Anterior cingulate cortex (tissue), 58 donors: ENCODE data around the gene SFI1.
"Not testable (repeated sequence)": the region's sequence is repeated elsewhere in the genome, so short reads cannot be mapped to it uniquely, and the experiment has no call there.

Experiments
- DNase-seq, 58 donors: peaks; one replicate each; lab custom pipeline; 2025; lab: John Stamatoyannopoulos, UW

SFI1 gene

DNA sequence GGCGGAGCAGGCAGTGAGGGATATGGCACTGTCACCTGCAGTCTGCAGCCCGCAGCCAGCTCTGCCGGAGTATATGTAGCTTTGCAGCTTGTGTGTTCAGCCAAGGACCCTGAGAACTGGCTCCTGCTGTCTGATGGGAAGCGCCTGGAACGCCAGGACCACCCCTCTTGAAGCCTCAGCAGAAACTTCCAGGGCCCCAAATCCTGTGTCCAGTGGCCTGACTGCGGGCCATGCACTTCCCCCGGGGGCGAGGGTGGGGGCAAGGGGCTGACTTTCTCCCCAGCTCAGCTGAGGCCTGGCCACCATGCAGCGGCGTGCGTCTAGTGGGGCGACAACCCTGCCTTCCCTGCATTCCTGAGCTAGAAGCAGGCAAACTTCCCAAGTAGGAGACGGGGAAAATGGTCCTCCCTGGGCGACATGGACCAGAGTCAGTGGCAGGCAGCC is 133.4 kb downstream of the SFI1 start:
- DNase-seq, result no peak

DNA sequence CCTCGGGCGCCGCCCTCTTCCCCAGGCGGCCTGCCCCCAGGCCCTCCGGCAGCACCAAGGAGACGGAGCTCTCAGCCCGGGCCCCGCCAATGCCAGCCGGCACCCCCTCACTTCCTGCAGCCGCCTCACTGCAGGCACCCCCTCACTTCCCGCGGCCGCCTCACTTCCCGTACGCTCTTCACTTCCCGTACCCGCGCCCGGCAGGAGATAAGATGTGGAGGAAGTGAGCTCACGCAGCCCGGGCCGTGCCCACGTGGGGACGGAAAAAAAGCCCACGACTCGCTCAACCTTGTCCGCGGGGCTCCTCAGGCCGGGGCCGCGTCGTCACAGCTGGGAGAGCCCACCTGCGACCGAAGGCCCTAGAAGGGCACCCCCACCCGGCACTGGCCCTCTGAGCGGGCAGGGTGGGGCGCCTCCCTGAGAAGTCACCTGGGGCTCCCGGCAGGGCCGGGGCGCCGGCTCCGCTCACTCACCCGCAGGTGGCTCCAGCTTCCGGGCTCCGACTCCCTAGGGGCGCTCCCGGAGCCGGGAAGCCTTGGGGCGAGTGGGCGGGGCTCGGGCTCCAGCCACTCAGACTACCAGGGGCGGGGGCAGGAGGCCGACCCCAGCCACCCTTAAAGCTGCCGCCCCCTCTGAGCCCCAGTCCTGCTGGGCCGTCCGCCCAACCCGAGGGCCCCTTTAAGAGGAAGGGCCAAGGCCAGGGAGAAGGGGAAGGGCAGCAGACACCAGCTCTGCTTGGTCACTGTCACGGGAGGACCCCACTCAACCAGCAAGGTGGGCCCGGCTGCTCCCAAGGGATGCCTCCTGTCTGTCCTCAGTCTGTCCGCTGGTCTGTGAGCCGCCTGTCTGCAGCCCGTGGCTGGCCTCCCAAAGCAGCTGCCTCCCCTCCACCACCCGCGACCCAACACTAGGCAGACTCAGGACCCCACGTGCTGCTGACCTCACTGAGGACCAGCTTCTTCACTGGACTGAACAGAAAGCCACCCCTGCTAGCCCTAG is 134.3 kb downstream of the SFI1 start:
- peak in 54 of 58 donors; percentile 23 to 85 (median 73) for DNase-seq

DNA sequence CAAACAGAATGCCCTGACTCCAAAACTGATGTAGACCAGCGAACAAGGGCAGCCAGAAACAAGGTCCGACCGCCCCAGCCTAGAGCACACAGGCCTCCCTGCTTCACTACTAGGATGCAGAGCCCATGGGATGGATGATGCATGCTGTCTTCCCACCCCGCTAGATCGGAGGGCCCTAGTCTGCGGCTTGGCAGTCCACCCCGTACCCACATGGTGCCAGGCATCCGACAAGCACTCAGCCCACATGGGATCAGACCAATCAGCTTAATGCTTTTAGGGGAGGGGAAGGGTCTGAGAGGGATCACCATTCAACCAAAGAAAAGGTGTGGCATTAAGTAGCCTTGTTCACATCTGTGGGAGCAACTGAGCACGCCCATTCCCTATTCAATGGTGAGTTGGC is 135.1 kb downstream of the SFI1 start:
- no peak for DNase-seq

- no peak for DNase-seq
Observed at GRCh38 chr22:31635638-31636306, 139.4 kb downstream of the SFI1 start.

DNA sequence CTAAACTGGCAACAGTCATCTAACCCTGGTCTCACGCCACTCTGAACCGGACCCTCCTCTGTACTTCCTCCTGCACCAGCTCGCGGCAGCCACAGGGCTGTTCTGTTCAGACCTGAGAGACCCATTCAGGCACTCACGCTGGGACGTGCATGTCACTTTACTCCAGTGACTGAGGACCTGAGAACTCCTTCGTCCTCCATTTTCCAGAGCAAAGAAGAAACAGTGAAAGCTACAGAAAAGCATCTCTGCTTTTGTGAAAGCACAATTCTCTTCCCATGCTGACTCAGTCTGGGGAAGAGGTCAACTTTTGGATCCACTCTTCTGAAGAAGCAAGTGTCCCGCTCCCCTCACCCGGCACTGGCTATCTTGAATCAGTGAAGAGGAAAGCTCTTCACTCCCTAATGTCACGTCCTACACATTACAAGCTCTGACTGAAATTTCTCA is 141.1 kb downstream of the SFI1 start:
- DNase-seq, result peak in 2 of 58 donors; percentile 11 to 22

GRCh38 chr22:31637891-31638618 is 141.7 kb downstream of the SFI1 start:
- DNase-seq, result peak in 7 of 58 donors; percentile 17 to 45 (median 24)

GRCh38 chr22:31639436-31640039 is 143.2 kb downstream of the SFI1 start:
- no peak for DNase-seq

DNA sequence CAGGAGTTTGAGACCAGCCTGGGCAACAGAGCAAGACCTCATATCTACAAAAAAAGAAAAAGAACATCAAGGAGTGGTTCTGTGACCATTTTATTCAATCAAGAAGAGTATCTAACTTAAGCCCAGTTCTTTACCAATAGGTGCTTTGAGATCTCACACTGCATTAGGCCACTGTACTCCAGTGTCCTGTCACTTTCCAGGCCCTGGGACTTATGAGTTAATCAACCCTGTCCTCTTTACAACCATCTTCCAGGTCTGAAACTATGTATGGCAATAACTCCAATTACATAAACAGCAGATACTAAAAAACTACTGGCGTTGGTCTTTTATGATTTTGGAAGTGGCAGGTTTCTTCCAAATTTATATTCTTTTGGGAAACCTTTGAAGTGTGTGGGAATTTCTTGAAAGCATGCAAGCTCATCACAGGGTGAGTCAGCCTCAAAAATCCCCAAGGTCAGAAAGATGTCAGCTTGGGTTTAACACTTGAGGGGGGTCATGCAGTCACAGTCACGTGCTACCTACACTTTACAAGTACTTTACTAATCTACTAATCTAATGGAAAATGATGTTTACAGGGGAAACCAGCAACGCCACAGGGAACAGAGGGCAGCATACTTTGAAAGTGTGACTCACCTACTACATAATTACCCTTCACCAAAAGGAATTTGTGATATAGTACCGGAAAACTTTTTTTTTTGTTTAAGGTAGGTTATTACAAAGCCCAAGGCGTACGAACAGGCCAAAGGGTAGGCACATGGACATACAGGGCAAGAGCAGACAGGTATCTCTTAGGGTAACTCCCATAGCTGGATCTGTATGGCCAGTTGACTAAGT is 150.1 kb downstream of the SFI1 start:
- DNase-seq, result no peak

- no peak for DNase-seq
Observed at GRCh38 chr22:31647066-31647465, 150.7 kb downstream of the SFI1 start.

DNA sequence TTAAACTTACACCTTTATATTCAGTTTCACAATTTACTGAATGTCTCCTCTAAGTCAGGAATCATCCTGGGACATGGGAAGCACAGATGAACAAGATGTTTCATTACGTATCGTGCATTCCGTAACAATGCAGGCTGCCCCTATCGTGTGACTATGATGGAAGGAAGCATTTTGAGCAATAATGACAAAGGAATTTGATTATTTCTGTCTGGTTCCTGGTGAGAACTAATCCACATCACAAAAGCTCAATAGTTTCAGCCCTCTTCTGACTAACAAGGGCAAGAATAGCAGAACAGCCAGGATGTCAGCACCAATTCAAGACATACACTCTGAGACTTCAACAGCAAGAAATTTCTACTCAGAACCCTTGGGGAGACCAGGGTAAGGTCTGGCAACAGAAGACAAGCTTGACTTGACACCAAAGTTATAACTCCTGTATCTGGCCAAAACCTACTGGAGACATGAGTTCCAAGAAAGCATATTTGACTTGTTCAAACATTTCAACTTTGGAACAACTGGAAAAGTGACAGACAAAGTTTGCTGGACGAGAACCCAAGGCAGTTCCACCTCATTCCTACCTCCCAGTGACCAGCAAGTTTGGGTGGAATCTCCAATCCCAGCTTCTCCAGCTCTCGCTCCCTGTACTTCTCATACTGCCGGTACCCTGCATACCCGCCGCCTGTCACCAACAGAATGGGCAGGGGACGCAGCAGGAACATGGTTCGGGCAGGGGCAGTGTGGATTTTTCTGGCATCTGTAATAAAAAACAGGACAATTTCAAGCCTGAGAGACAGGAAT is 151.4 kb downstream of the SFI1 start:
- DNase-seq, result no peak

DNA sequence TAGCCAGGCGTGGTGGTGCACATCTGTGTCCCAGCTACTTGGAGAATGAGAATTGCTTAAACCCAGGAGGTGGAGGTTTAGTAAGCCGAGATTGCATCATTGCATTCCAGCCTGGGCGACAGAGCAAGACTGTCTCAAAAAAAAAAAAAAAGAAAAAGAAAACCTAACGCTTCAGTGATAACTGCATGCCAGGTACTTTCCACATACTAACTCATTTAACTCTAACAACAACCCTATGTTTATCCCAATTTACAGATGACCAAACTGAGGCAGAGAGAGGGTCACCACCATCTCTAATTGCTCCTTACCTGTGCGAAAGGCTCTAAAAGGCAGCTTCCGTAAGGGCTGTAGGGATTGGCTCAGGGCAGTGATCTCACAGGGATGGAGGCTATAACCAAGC is 154.1 kb downstream of the SFI1 start:
- DNase-seq, result no peak

DNA sequence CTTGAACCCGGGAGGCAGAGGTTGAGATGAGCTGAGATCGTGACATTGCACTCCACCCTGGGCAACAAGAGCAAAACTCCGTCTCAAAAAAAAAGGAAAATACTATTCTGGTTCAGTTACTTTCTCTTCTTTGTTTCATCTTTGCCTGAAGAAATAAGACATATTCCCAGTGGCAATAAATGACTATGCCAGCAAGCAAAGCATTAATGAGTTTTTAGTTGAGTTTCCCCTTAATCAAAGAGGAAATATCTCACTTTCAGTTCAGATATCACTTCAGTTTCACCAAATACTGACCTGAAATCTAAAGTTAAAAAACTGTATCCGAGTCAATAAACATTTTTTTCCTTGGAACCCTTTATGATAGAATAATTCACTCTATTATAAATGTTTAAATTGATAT is 155.3 kb downstream of the SFI1 start:
- DNase-seq, result no peak

DNA sequence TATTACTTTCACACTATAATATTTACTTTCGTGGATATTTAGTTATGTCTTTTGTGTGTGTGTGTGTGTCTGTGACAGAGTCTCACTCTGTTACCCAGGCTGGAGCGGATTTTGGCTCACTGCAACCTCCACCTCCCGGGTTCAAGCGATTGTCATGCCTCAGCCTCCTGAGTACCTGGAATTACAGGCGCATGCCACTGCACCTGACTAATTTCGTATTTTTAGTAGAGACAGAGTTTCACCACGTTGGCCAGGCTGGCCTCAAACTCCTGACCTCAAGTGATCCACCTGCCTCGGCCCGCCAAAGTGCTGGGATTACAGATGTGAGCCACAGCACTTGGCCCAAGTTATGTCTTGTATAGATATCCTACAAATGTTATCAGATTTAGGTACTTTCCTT is 155.8 kb downstream of the SFI1 start:
- no peak for DNase-seq

- no peak for DNase-seq
Observed at GRCh38 chr22:31652911-31653684, 156.8 kb downstream of the SFI1 start.

DNA sequence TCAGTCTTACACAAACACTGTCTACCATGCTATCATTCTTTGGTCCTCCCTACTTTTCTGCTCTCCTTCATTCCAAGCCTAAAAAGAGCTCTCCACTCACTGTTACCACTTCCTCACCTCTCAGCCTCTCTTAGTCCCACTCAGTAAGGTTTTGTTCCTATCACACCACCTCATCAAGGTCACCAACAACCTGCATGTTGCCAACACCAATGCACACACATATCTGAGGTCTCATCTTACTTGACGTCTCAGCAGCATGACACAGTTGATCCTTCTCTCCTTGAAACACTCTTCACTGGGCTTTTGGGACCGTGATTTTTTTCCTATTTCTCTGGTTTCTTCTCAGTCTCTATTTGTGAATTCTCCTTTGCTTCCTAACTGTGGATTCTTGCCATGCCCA is 157.6 kb downstream of the SFI1 start:
- DNase-seq, result no peak

DNA sequence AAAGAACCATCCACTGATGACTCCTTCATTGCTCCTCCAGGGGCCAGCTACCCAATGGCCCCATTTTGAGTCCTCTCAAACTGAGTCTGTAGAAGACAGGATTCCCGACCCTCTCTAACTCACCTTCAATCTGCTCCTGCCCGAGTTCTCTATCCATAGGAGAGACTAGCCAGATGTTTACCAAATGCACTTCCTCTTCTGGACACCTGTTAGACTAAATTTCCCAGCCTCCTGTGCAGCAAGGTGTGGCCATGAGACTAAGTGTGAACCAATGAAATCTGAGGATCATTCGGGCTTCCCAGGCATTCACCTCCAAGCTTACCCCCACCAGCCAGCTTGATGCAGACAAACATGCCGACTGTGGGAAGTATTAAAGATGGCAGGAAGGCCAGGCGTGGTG is 158.1 kb downstream of the SFI1 start:
- DNase-seq, result no peak

- no peak for DNase-seq
Observed at GRCh38 chr22:31659246-31659645, 162.9 kb downstream of the SFI1 start.

DNA sequence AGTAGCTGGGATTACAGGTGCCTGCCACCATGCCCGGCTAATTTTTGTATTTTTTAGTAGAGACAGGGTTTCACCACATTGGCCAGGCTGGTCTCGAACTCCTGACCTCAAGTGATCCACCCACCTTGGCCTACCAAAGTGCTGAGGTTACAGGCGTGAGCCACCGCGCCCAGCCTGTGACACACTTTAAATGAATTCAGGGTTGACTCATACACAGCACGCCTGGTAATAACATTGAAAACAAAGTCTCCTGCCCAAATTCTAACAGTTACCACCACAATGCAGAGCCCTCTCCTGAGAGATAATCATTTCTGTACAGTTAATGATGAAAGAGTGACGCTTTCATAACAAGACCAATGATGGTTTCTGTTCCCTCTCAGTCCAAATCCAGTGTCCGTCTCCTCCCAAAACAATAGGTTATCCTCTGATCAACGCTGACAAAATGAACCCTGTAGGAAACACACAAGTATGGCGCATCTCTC is 164.6 kb downstream of the SFI1 start:
- DNase-seq, result not testable (repeated sequence)
